HepG2 (cell line): ENCODE data around the gene CFAP99. TPM values are rescaled to one million over a fixed set of nuclear protein-coding genes. Genes with fewer than 3 reads are reported as not detected.
A peak's percentile ranks its signal among the peaks of the same experiment; 100 is the strongest.

ENCODE experiments used
- BCL6 ChIP-seq: IDR thresholded peaks from 2 replicates; pipeline ENCODE4 v1.6.1; 2016; ENCODE audit warnings: missing genetic modification reagents, missing compliant biosample characterization
- KDM2A ChIP-seq: sonication (generic); formaldehyde crosslinking; IDR thresholded peaks from 2 replicates; pipeline ENCODE4 v1.4.0; 2020; ENCODE audit warnings: low read depth, missing genetic modification reagents, borderline replicate concordance
- MED8 ChIP-seq: sonication (generic); formaldehyde crosslinking; IDR thresholded peaks from 2 replicates; pipeline ENCODE4 v1.8.1; 2023; ENCODE audit warnings: mild to moderate bottlenecking, missing genetic modification reagents; ENCODE audit not compliant: insufficient replicate concordance
- MIXL1 ChIP-seq: IDR thresholded peaks from 2 replicates; pipeline ENCODE4 v1.6.1; 2016
- NFKBIZ ChIP-seq: IDR thresholded peaks from 2 replicates; pipeline ENCODE4 v1.6.1; 2018; ENCODE audit warnings: missing genetic modification reagents, missing compliant biosample characterization
- PCBP1 ChIP-seq: fragments of 200-400 bp; formaldehyde crosslinking; IDR thresholded peaks from 2 replicates; pipeline ENCODE4 v1.6.1; 2017; ENCODE audit warnings: mild to moderate bottlenecking, low read depth, low read length, borderline replicate concordance
- RFXANK ChIP-seq: IDR thresholded peaks from 2 replicates; pipeline ENCODE4 v1.6.1; 2016
- RORA ChIP-seq: sonication (generic); formaldehyde crosslinking; IDR thresholded peaks from 2 replicates; pipeline ENCODE4 v1.5.0; 2020; ENCODE audit warnings: mild to moderate bottlenecking, missing genetic modification reagents, moderate library complexity
- SALL2 ChIP-seq: sonication (generic); formaldehyde crosslinking; IDR thresholded peaks from 2 replicates; pipeline ENCODE4 v1.8.1; 2023; ENCODE audit warnings: mild to moderate bottlenecking, missing genetic modification reagents, inconsistent platforms
- TFAP4 ChIP-seq: sonication (generic); IDR thresholded peaks from 2 replicates; pipeline ENCODE4 v1.6.1; 2016; ENCODE audit warnings: low read depth, borderline replicate concordance
- ZBTB34 ChIP-seq: sonication (generic); formaldehyde crosslinking; IDR thresholded peaks from 2 replicates; pipeline ENCODE4 v1.8.0; 2022; ENCODE audit warnings: mild to moderate bottlenecking, missing genetic modification reagents
- ZBTB7B ChIP-seq: sonication (generic); formaldehyde crosslinking; IDR thresholded peaks from 2 replicates; pipeline ENCODE4 v1.4.0; 2020; ENCODE audit warnings: missing genetic modification reagents
- ZGPAT ChIP-seq: IDR thresholded peaks from 2 replicates; pipeline ENCODE4 v1.6.1; 2016; ENCODE audit warnings: mild to moderate bottlenecking
- ZMYM2 ChIP-seq: sonication (generic); formaldehyde crosslinking; IDR thresholded peaks from 2 replicates; pipeline ENCODE4 v1.8.0; 2022; ENCODE audit warnings: mild to moderate bottlenecking, missing genetic modification reagents
- ZNF225 ChIP-seq: sonication (generic); formaldehyde crosslinking; IDR thresholded peaks from 2 replicates; pipeline ENCODE4 v1.4.0; 2020; ENCODE audit warnings: mild to moderate bottlenecking, missing genetic modification reagents
- ZNF264 ChIP-seq: sonication (generic); formaldehyde crosslinking; IDR thresholded peaks from 2 replicates; pipeline ENCODE4 v1.4.0; 2020; ENCODE audit warnings: missing genetic modification reagents
- ZNF280D ChIP-seq: sonication (generic); formaldehyde crosslinking; IDR thresholded peaks from 2 replicates; pipeline ENCODE4 v1.5.1; 2020; ENCODE audit warnings: mild to moderate bottlenecking, missing genetic modification reagents
- ZNF331 ChIP-seq: sonication (generic); formaldehyde crosslinking; IDR thresholded peaks from 2 replicates; pipeline ENCODE4 v1.4.0; 2020; ENCODE audit warnings: missing genetic modification reagents
- ZNF652 ChIP-seq: IDR thresholded peaks from 2 replicates; pipeline ENCODE4 v1.6.1; 2016; ENCODE audit warnings: low read depth, borderline replicate concordance
- polyA plus RNA-seq, 8 experiments: library from polyadenylated mRNA; depleted of rRNA in 3 of 8; stranded (reverse) in 7 of 8; unstranded in 1 of 8; fragments of >200 nt; fragmentation: Illumina TruSeq in 4 of 8; extraction: Trizol in 4 of 8; gene quantifications; 2 replicates each; pipeline versions ENCODE4 v1.2.1 to v1.2.3, GENCODE V29; 2011 to 2016; ENCODE audit warnings: low read depth in 4 of 8, missing spikeins in 1 of 8, mixed read lengths in 1 of 8; ENCODE audit not compliant: insufficient read depth in 1 of 8
- total RNA-seq, 5 experiments: library from RNA; depleted of rRNA; stranded (reverse); fragments of >200 nt; fragmentation: Illumina TruSeq; extraction: Trizol; gene quantifications; 2 replicates each; pipeline ENCODE4 v1.2.3, GENCODE V29; 2016; ENCODE audit warnings: low read depth in 1 of 5
- TF ChIP-seq, protein P1 (sequence below): sonication (generic); formaldehyde crosslinking; IDR thresholded peaks from 2 replicates; pipeline ENCODE4 v1.8.1; 2023; ENCODE audit warnings: mild to moderate bottlenecking, moderate library complexity, missing genetic modification reagents
- TF ChIP-seq, protein P2 (sequence below): sonication (generic); formaldehyde crosslinking; IDR thresholded peaks from 2 replicates; pipeline ENCODE4 v1.5.0; 2020; ENCODE audit warnings: missing genetic modification reagents

CFAP99 gene
- total and polyA plus RNA-seq, 2 of the 13 experiments (the other 11 are each of a cell fraction or from before 2014, with no cell fraction given): not detected

DNA sequence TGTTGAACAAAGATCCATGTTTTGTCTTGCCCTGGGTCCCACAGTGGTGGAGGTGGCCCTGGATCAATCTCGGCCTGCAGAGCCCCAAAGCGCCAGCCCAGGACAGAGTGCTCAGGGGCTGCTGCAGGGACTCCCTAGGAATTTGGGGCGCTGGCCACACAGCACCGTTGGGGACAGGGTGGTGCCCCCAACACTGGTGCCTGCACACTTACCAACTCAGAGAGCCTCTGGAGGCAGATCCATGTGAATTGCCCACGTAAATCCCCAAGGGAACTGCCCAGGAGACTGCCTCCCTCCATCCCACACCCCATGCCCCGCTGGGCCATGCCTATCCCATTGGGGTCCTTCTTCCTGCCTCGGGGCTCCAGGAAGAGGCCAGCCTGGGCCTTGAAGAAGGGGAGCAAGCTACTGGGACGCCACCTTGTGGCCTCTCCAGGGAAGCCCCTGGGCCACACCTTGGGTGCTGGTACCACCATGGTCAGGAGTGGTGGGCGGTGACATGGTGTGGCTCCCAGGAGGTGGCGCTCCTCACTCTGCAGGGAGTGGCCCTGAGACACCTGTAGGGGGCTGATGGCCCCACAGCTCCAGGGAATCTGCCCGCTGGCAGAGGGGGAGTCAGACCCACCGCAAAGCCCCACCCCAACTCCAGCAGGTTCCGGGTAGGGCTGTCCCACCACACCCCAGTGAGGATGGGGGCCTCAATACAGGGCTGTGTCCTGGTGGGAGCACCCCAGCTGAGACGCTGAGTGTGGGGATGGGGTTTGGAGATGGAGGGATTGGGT lies 22.8 kb downstream of the CFAP99 start (continued):
- TF ChIP-seq ZNF280D (CRISPR knock-in tag): peak; percentile 56; the same call in 1 of the 2 replicates
- TF ChIP-seq BCL6 (CRISPR knock-in tag): 0 out of 2 replicates have a peak, but pooled peaks have one; percentile 30
- no peak for TF ChIP-seq NFKBIZ (CRISPR knock-in tag)
- no peak for TF ChIP-seq ZNF225
- TF ChIP-seq ZMYM2: no peak
- no peak for TF ChIP-seq ZNF652 (CRISPR knock-in tag)
- TF ChIP-seq, protein P1, sequence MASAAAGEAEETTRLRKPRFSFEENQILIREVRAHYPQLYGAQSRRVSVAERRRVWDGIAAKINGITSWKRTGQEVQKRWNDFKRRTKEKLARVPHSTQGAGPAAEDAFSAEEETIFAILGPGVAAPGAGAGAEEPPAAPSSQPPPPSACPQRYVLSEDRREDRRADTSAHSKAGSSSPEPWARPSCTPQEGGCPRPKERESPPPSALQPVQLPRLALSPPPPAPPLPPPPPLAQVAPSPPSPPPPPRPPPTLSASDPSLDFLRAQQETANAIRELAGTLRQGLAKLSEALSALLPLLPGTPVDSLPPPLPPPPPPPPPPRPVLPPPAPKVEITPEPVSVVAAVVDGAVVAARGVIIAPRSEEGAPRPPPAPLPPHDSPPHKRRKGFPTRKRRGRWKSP (CRISPR knock-in tag): peak; percentile 48; the same call in 1 of the 2 replicates
- no peak for TF ChIP-seq ZGPAT (CRISPR knock-in tag)
- 0 out of 2 replicates have a peak, but pooled peaks have one; percentile 42 for TF ChIP-seq ZNF331 (CRISPR knock-in tag)
- TF ChIP-seq TFAP4: peak; percentile 24; the same call in 1 of the 2 replicates
- TF ChIP-seq, protein P2, sequence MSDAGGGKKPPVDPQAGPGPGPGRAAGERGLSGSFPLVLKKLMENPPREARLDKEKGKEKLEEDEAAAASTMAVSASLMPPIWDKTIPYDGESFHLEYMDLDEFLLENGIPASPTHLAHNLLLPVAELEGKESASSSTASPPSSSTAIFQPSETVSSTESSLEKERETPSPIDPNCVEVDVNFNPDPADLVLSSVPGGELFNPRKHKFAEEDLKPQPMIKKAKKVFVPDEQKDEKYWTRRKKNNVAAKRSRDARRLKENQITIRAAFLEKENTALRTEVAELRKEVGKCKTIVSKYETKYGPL (CRISPR knock-in tag): no peak
- peak; percentile 88 for TF ChIP-seq ZBTB34 (CRISPR knock-in tag)
- TF ChIP-seq KDM2A (CRISPR knock-in tag): peak; percentile 68; the same call in 1 of the 2 replicates
- TF ChIP-seq ZBTB7B (CRISPR knock-in tag): peak; percentile 92; the same call in 1 of the 2 replicates
- no peak for TF ChIP-seq MIXL1
- TF ChIP-seq RFXANK: no peak
- peak; percentile 78 for TF ChIP-seq SALL2 (CRISPR knock-in tag)
- TF ChIP-seq PCBP1: 0 out of 2 replicates have a peak, but pooled peaks have one; percentile 32
- no peak for TF ChIP-seq ZNF264 (CRISPR knock-in tag)
- no peak for TF ChIP-seq RORA (CRISPR knock-in tag)
- no peak for TF ChIP-seq MED8 (CRISPR knock-in tag)
